ENCODE results near the gene RAB40AL. TPM values are rescaled to one million over a fixed set of nuclear protein-coding genes. Genes with fewer than 3 reads are reported as not detected.

The RAB40AL gene
- total RNA-seq, 3 donors from 2014 or later (not counting 1 experiment from before 2014, with no cell fraction given) = 0.42 TPM; not detected in 2

DNA sequence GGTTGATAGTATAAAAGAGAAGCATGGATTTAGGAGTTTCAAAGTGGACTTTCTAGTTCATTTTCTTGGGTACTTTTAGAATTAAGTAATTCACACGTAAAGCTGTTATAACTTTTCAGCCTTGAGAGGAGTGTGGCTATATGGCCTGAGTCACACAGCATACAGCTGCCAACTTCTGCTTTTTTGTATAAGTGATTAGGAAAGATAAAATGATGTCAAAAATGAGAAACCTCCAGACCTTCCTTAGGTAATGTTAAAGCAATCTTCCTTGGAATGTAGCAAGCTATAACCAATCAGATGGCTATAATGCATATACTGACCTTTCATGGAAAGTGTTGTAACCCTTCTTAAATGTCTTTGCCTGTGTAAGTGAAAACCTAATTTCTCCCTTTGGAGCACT, 39.2 kb downstream of the RAB40AL start:
- Mint-ChIP-seq H3K4me1 (no peaks in the 10 kb centered on the region), H3K27me3 (ENCODE audit: low read depth in 2 of 2) (peaks cover 0 to 16% of the 10 kb centered on the region in 2 donors), H3K9me3 (peaks cover 0 to 2% of the 10 kb centered on the region in 2 donors), H3K36me3 (peaks cover 8% of the 10 kb centered on the region), H3K4me3 (no peak overlapping the region), H3K27ac (no peak overlapping the region)
- ATAC-seq = no peak
- Histone ChIP-seq H3K27ac (ENCODE audit: low read length) (no peak overlapping the region), H3K4me1 (ENCODE audit: control insufficient read depth, insufficient read depth, low read length) (no peaks in the 10 kb centered on the region), H3K36me3 (ENCODE audit: control insufficient read depth, insufficient read depth, low read length) (no peaks in the 10 kb centered on the region), H3K27me3 (ENCODE audit: control insufficient read depth, insufficient read depth, low read length) (no peaks in the 10 kb centered on the region), H3K4me3 (ENCODE audit: low read length) (no peak overlapping the region), H3K9me3 (ENCODE audit: control insufficient read depth, insufficient read depth, low read length) (no peaks in the 10 kb centered on the region)
- TF ChIP-seq, protein P1, sequence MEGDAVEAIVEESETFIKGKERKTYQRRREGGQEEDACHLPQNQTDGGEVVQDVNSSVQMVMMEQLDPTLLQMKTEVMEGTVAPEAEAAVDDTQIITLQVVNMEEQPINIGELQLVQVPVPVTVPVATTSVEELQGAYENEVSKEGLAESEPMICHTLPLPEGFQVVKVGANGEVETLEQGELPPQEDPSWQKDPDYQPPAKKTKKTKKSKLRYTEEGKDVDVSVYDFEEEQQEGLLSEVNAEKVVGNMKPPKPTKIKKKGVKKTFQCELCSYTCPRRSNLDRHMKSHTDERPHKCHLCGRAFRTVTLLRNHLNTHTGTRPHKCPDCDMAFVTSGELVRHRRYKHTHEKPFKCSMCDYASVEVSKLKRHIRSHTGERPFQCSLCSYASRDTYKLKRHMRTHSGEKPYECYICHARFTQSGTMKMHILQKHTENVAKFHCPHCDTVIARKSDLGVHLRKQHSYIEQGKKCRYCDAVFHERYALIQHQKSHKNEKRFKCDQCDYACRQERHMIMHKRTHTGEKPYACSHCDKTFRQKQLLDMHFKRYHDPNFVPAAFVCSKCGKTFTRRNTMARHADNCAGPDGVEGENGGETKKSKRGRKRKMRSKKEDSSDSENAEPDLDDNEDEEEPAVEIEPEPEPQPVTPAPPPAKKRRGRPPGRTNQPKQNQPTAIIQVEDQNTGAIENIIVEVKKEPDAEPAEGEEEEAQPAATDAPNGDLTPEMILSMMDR (IDR thresholded peaks at IDR 0.05) = no peak
- no peak for DNase-seq
- WGBS (ENCODE audit: insufficient coverage) = no CpG with 5 or more reads among the region's 1 CpG
- intact Hi-C loops (cut with micrococcal nuclease) = no loop called here

DNA sequence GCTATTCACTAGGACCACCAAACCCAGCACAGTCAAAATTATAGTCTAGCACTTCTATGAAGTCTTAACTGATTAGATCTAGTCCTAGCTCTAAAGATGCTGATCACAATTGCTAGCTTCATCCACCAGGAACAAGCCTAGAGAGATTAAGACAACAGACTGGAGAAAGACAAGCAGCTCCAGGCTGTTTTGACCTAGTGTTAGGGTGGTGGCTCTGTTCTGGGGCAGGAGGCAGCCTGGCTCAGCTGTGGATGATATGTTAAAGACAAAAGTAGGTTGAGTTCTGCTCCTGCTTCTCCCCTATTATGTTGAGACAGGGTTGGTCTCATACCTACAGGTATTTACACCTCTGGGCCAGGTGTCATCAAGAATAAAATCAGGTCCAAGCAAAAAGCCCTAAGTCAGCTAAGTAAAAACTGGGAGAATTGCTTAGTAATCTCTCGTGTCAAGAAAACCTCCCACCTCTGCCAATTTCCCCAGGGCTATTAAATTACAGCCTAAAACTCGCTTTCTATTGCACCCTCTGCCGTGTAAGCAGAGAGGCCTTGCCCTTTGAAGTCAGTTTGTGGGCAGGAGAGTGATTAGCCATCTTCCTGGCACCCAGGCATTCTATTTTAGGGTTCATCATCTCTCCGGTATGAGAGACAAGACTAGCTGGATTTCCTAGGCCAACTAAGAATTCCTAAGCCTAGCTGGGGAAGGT, 39.9 kb downstream of the RAB40AL start:
- Mint-ChIP-seq H3K36me3 (peaks cover 2% of the 10 kb centered on the region), H3K4me1 (no peaks in the 10 kb centered on the region), H3K27ac (no peak overlapping the region), H3K4me3 (no peak overlapping the region), H3K9me3 (peaks cover 0 to 2% of the 10 kb centered on the region in 2 donors), H3K27me3 (ENCODE audit: low read depth in 2 of 2) (peaks cover 0 to 10% of the 10 kb centered on the region in 2 donors)
- DNase-seq = no peak
- WGBS (ENCODE audit: insufficient coverage) = 62% methylated on average over 3 of the region's 4 CpGs
- H3K4me3 ChIP-seq (ENCODE audit: low read length) = no peak overlapping the region
- H3K9me3 ChIP-seq (ENCODE audit: control insufficient read depth, insufficient read depth, low read length) = no peaks in the 10 kb centered on the region
- no peak for ATAC-seq
- intact Hi-C loops (cut with micrococcal nuclease) = no loop called here
- TF ChIP-seq, protein P1 (IDR thresholded peaks at IDR 0.05) = no peak
- H3K36me3 ChIP-seq (ENCODE audit: control insufficient read depth, insufficient read depth, low read length) = no peaks in the 10 kb centered on the region
- H3K27ac ChIP-seq (ENCODE audit: low read length) = no peak overlapping the region
- H3K27me3 ChIP-seq (ENCODE audit: control insufficient read depth, insufficient read depth, low read length) = no peaks in the 10 kb centered on the region
- no peaks in the 10 kb centered on the region for H3K4me1 ChIP-seq (ENCODE audit: control insufficient read depth, insufficient read depth, low read length)

DNA sequence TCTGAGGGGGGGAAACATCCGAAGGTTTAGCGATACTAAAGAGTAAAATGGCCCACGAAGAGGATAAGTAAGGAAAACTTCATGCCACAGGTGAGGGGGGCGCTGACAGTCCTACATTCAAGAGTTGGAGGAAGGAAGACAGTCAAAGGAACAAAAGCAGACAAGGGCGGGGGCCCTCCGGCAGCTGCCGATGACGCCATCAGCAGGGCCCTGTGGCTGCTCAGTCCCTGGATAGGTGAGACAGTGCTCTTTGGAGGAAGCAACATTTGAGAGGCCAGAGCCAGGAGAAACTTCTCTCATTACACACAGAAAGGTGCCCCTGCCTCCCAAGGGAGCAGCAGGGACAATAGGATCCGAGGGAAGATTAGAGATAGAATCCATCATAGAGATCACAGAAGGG, 41.5 kb downstream of the RAB40AL start:
- Mint-ChIP-seq H3K4me3 (no peak overlapping the region), H3K9me3 (no peaks in the 10 kb centered on the region), H3K36me3 (no peaks in the 10 kb centered on the region), H3K4me1 (no peaks in the 10 kb centered on the region), H3K27ac (no peak overlapping the region), H3K27me3 (ENCODE audit: low read depth in 2 of 2) (peaks cover 0 to 6% of the 10 kb centered on the region in 2 donors)
- WGBS (ENCODE audit: insufficient coverage) = 94% methylated on average over 9 of the region's 9 CpGs
- Histone ChIP-seq H3K4me3 (ENCODE audit: low read length) (no peak overlapping the region), H3K27me3 (ENCODE audit: control insufficient read depth, insufficient read depth, low read length) (no peaks in the 10 kb centered on the region), H3K9me3 (ENCODE audit: control insufficient read depth, insufficient read depth, low read length) (no peaks in the 10 kb centered on the region), H3K36me3 (ENCODE audit: control insufficient read depth, insufficient read depth, low read length) (no peaks in the 10 kb centered on the region), H3K4me1 (ENCODE audit: control insufficient read depth, insufficient read depth, low read length) (no peaks in the 10 kb centered on the region), H3K27ac (ENCODE audit: low read length) (no peak overlapping the region)
- DNase-seq (no peak), ATAC-seq (no peak)
- TF ChIP-seq, protein P1 (IDR thresholded peaks at IDR 0.05) = no peak
- intact Hi-C loops (cut with micrococcal nuclease) = no loop called here

DNA sequence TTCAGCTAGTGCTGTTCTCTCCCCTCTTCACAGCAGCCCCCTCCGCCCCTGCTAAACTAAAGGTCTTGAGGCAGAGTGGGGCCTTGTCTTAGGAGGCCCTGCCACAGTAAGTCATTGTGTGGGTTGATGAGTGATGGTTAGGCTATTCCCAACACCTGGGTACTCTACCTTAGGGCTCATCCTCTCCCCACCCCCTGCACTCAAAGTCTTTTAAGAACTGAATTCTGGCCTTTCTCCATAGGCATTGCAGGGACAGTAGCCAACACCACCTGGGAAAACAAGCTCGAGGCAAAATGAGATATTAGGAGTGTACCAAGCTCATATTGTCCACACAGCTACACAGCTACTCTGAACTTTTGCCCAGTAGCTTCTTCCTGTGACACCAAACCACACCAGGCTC, 42.5 kb downstream of the RAB40AL start:
- Mint-ChIP-seq H3K4me3 (no peak overlapping the region), H3K27ac (no peak overlapping the region), H3K27me3 (ENCODE audit: low read depth in 2 of 2) (no peaks in the 10 kb centered on the region), H3K36me3 (no peaks in the 10 kb centered on the region), H3K4me1 (no peaks in the 10 kb centered on the region), H3K9me3 (no peaks in the 10 kb centered on the region)
- H3K4me1 ChIP-seq (ENCODE audit: control insufficient read depth, insufficient read depth, low read length) = no peaks in the 10 kb centered on the region
- DNase-seq (no peak), ATAC-seq (no peak)
- H3K27ac ChIP-seq (ENCODE audit: low read length) = no peak overlapping the region
- WGBS (ENCODE audit: insufficient coverage) = 100% methylated on average over 1 of the region's 2 CpGs
- H3K36me3 ChIP-seq (ENCODE audit: control insufficient read depth, insufficient read depth, low read length) = no peaks in the 10 kb centered on the region
- intact Hi-C loops (cut with micrococcal nuclease) = no loop called here
- TF ChIP-seq, protein P1 (IDR thresholded peaks at IDR 0.05) = no peak
- no peak overlapping the region for H3K4me3 ChIP-seq (ENCODE audit: low read length)
- H3K27me3 ChIP-seq (ENCODE audit: control insufficient read depth, insufficient read depth, low read length) = no peaks in the 10 kb centered on the region
- no peaks in the 10 kb centered on the region for H3K9me3 ChIP-seq (ENCODE audit: control insufficient read depth, insufficient read depth, low read length)

Measured in natural killer cell (primary cell).